Keratinocyte (primary cell): ENCODE results near the gene PHLDB3. TPM values are rescaled to one million over a fixed set of nuclear protein-coding genes. Genes with fewer than 3 reads are reported as not detected.

Source experiments
- DNase-seq: peaks from one replicate; pipeline ENCODE4 v3.0.0-alpha.2; 2011; ENCODE audit warnings: low read depth, missing footprints, low spot score
- FAIRE-seq: peaks from 2 replicates; lab custom pipeline; 2011; peaks lifted over from hg19 to GRCh38; lab: Jason Lieb, UNC
- H2AFZ ChIP-seq: 2 replicates; pipeline ENCODE4 v1.6.0; 2012; ENCODE audit warnings: low read length, control low read depth, inconsistent platforms; ENCODE audit not compliant: control insufficient read depth
- H3K27ac ChIP-seq: 2 replicates; pipeline ENCODE4 v1.5.1; 2011; ENCODE audit warnings: low read length; ENCODE audit not compliant: control insufficient read depth, insufficient read depth
- H3K27me3 ChIP-seq: 3 replicates; pipeline ENCODE4 v1.6.0; 2011; ENCODE audit warnings: low read length; ENCODE audit not compliant: control insufficient read depth, insufficient read depth; ENCODE audit errors: extremely low read depth
- H3K36me3 ChIP-seq, 2 experiments: 2 replicates in 1 of 2; 3 replicates in 1 of 2; pipeline ENCODE4 v1.5.1; 2011; ENCODE audit warnings: low read length in 2 of 2, mild to moderate bottlenecking in 1 of 2; ENCODE audit not compliant: control insufficient read depth in 2 of 2, insufficient read depth in 2 of 2; ENCODE audit errors: extremely low read depth in 1 of 2
- H3K4me1 ChIP-seq: 3 replicates; pipeline ENCODE4 v1.5.1; 2011; ENCODE audit warnings: low read length; ENCODE audit not compliant: control insufficient read depth, insufficient read depth; ENCODE audit errors: extremely low read depth
- H3K4me2 ChIP-seq: 3 replicates; pipeline ENCODE4 v1.6.0; 2011; ENCODE audit warnings: low read depth, low read length; ENCODE audit not compliant: control insufficient read depth, insufficient read depth; ENCODE audit errors: extremely low read depth
- H3K4me3 ChIP-seq, 3 experiments: fragments of 200-600 bp in 1 of 3; sonication (generic) in 1 of 3; 2 replicates in 2 of 3; 3 replicates in 1 of 3; pipeline ENCODE4 v1.5.1; 2011 to 2016; ENCODE audit warnings: low read length in 3 of 3, mild to moderate bottlenecking in 3 of 3, control low read depth in 2 of 3, inconsistent platforms in 1 of 3, low read depth in 1 of 3, mixed read lengths in 1 of 3, mixed run types in 1 of 3, moderate library complexity in 1 of 3; ENCODE audit not compliant: control insufficient read depth in 2 of 3, insufficient read depth in 2 of 3; ENCODE audit errors: extremely low read depth in 1 of 3
- H3K79me2 ChIP-seq: 2 replicates; pipeline ENCODE4 v1.6.0; 2012; ENCODE audit warnings: low read length; ENCODE audit not compliant: control insufficient read depth, insufficient read depth
- H3K9ac ChIP-seq: 3 replicates; pipeline ENCODE4 v1.6.0; 2011; ENCODE audit warnings: low read length; ENCODE audit not compliant: control insufficient read depth, insufficient read depth; ENCODE audit errors: extremely low read depth
- H3K9me1 ChIP-seq: 3 replicates; pipeline ENCODE4 v1.6.0; 2011; ENCODE audit warnings: low read length; ENCODE audit not compliant: control insufficient read depth, insufficient read depth; ENCODE audit errors: extremely low read depth
- H3K9me3 ChIP-seq: 2 replicates; pipeline ENCODE4 v1.5.1; 2012; ENCODE audit warnings: low read depth, low read length; ENCODE audit not compliant: control insufficient read depth
- H4K20me1 ChIP-seq: 3 replicates; pipeline ENCODE4 v1.6.0; 2011; ENCODE audit warnings: low read length; ENCODE audit not compliant: control insufficient read depth, insufficient read depth; ENCODE audit errors: extremely low read depth
- EZH2 ChIP-seq: IDR thresholded peaks from one replicate; pipeline ENCODE4 v1.6.1; 2012; ENCODE audit warnings: inconsistent platforms, mild to moderate bottlenecking, low read length, moderate library complexity
- dilution Hi-C: fragments of 300-500 bp; cut with MboI; formaldehyde crosslinking; loops from one replicate; pipeline ENCODE4 v1.7.0; 2020; ENCODE audit warnings: low sequenced_read_pairs; ENCODE audit not compliant: extremely low pct_ligation_motif_present
- polyA plus RNA-seq, 5 experiments: library from polyadenylated mRNA; depleted of rRNA in 3 of 5; stranded (reverse) in 3 of 5; stranded (forward) in 1 of 5; unstranded in 1 of 5; fragments of >200 nt; gene quantifications; 1 replicate in 1 of 5; 2 replicates in 3 of 5; 3 replicates in 1 of 5; pipeline versions ENCODE4 v1.2.1 to v1.2.3, GENCODE V29; 2011 to 2012; ENCODE audit warnings: missing spikeins in 2 of 5, low read depth in 1 of 5, low replicate concordance in 1 of 5
- TF ChIP-seq, protein P1 (sequence below), 3 experiments: IDR thresholded peaks in 1 of 3; conservative IDR thresholded peaks in 1 of 3; optimal IDR thresholded peaks in 1 of 3; 2 replicates in 2 of 3; 3 replicates in 1 of 3; pipeline versions ENCODE3 to v1.5.1; 2011; ENCODE audit warnings: low read length in 3 of 3, mild to moderate bottlenecking in 3 of 3, moderate library complexity in 2 of 3, control low read depth in 1 of 3, inconsistent platforms in 1 of 3; ENCODE audit not compliant: insufficient read depth in 2 of 3; ENCODE audit errors: extremely low read depth in 1 of 3

Gene PHLDB3
- polyA plus RNA-seq, 1 donor (not counting 4 experiments of a cell fraction or from before 2014, with no cell fraction given) = 6.7 TPM

DNA sequence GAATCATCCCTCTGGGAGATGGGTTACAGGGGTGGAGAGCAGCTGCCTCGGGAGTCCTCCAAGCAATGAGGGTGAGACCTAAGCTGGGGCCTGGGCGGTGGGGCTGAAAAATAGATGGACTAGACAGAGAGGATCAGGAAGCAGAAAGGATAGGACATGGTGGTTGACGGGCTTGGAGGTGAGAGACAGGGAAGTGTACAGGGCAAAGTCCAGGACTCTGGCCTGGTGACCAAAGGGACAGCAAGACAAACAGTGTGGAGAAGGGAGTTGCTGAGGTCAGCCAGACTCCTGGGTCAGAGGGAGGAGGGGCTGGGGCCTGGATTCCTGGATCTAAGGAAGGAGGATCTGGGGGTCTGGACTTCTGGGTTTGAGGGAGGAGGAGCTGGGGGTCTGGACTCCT lies 5.5 kb downstream of the PHLDB3 start:
- Histone ChIP-seq H2AFZ (no peak overlapping the region), H3K9me1 (no peaks in the 10 kb centered on the region), H3K4me3 (no peak overlapping the region), H3K79me2 (peaks cover 13% of the 10 kb centered on the region), H3K36me3 (peaks cover 20 to 26% of the 10 kb centered on the region in 2 experiments), H3K9ac (no peak overlapping the region), H3K27ac (no peak overlapping the region), H3K9me3 (no peaks in the 10 kb centered on the region), H3K4me2 (no peak overlapping the region), H3K4me1 (peaks cover 8% of the 10 kb centered on the region), H3K27me3 (no peaks in the 10 kb centered on the region), H4K20me1 (no peaks in the 10 kb centered on the region)
- FAIRE-seq = no peak
- TF ChIP-seq, protein P1, sequence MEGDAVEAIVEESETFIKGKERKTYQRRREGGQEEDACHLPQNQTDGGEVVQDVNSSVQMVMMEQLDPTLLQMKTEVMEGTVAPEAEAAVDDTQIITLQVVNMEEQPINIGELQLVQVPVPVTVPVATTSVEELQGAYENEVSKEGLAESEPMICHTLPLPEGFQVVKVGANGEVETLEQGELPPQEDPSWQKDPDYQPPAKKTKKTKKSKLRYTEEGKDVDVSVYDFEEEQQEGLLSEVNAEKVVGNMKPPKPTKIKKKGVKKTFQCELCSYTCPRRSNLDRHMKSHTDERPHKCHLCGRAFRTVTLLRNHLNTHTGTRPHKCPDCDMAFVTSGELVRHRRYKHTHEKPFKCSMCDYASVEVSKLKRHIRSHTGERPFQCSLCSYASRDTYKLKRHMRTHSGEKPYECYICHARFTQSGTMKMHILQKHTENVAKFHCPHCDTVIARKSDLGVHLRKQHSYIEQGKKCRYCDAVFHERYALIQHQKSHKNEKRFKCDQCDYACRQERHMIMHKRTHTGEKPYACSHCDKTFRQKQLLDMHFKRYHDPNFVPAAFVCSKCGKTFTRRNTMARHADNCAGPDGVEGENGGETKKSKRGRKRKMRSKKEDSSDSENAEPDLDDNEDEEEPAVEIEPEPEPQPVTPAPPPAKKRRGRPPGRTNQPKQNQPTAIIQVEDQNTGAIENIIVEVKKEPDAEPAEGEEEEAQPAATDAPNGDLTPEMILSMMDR (optimal IDR thresholded peaks at IDR 0.05 in 1 of 3, IDR thresholded peaks at IDR 0.05 in 1 of 3, conservative IDR thresholded peaks at IDR 0.05 in 1 of 3; ENCODE audit: extremely low read depth in 1 of 3, insufficient read depth in 2 of 3, low read length in 3 of 3) = no peak
- TF ChIP-seq EZH2 = no peak
- DNase-seq = no peak
- dilution Hi-C loops = no loop called here

GRCh38 chr19:43498233-43498842 lies 6.2 kb downstream of the PHLDB3 start:
- H2AFZ ChIP-seq = no peak overlapping the region
- H3K4me1 ChIP-seq = peaks cover 8% of the 10 kb centered on the region
- no peak for FAIRE-seq
- peaks cover 10% of the 10 kb centered on the region for H3K79me2 ChIP-seq
- no peak overlapping the region for H3K9ac ChIP-seq
- dilution Hi-C loops = no loop called here
- DNase-seq = no peak
- TF ChIP-seq EZH2 = no peak
- TF ChIP-seq, protein P1 (optimal IDR thresholded peaks at IDR 0.05 in 1 of 3, IDR thresholded peaks at IDR 0.05 in 1 of 3, conservative IDR thresholded peaks at IDR 0.05 in 1 of 3; ENCODE audit: extremely low read depth in 1 of 3, insufficient read depth in 2 of 3, low read length in 3 of 3) = no peak
- no peaks in the 10 kb centered on the region for H3K27me3 ChIP-seq
- H3K27ac ChIP-seq = no peak overlapping the region
- no peaks in the 10 kb centered on the region for H3K9me1 ChIP-seq
- no peak overlapping the region for H3K4me3 ChIP-seq
- no peaks in the 10 kb centered on the region for H4K20me1 ChIP-seq
- peaks cover 20 to 26% of the 10 kb centered on the region in 2 experiments for H3K36me3 ChIP-seq
- no peak overlapping the region for H3K4me2 ChIP-seq
- no peaks in the 10 kb centered on the region for H3K9me3 ChIP-seq
